AG09319 (cell line): ENCODE measurements around the gene C6orf132.

Source experiments
- DNase-seq: peaks from one replicate; pipeline ENCODE4 v3.0.0-alpha.2; 2010; ENCODE audit warnings: low read depth; ENCODE audit errors: extremely low read depth
- TF ChIP-seq, protein P1 (sequence below): IDR thresholded peaks from 2 replicates; pipeline ENCODE4 v1.5.1; 2011; ENCODE audit warnings: low read depth, mild to moderate bottlenecking, inconsistent platforms, low read length, moderate library complexity

Gene C6orf132

DNA sequence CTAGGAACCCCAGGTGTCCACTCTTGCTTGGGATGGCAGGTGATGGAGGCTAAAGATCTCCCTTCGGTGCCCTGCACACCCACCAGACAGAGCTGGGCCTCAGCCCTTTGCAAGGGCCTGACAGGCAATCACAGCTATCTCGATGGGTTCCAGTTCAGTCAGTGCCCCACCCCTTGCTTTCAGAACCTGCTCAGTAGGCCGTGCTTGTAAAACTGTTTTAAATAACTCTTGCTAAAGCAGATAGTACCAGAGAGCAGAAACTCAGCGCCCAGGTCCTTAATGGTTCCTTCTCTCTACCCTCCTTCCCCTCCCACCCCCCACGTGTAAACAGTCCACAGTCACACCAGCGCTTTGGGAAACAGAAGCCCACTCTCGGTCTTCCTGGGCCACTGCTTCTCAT, 39.2 kb downstream of the C6orf132 start:
- TF ChIP-seq, protein P1, sequence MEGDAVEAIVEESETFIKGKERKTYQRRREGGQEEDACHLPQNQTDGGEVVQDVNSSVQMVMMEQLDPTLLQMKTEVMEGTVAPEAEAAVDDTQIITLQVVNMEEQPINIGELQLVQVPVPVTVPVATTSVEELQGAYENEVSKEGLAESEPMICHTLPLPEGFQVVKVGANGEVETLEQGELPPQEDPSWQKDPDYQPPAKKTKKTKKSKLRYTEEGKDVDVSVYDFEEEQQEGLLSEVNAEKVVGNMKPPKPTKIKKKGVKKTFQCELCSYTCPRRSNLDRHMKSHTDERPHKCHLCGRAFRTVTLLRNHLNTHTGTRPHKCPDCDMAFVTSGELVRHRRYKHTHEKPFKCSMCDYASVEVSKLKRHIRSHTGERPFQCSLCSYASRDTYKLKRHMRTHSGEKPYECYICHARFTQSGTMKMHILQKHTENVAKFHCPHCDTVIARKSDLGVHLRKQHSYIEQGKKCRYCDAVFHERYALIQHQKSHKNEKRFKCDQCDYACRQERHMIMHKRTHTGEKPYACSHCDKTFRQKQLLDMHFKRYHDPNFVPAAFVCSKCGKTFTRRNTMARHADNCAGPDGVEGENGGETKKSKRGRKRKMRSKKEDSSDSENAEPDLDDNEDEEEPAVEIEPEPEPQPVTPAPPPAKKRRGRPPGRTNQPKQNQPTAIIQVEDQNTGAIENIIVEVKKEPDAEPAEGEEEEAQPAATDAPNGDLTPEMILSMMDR: no peak
- no peak for DNase-seq

DNA sequence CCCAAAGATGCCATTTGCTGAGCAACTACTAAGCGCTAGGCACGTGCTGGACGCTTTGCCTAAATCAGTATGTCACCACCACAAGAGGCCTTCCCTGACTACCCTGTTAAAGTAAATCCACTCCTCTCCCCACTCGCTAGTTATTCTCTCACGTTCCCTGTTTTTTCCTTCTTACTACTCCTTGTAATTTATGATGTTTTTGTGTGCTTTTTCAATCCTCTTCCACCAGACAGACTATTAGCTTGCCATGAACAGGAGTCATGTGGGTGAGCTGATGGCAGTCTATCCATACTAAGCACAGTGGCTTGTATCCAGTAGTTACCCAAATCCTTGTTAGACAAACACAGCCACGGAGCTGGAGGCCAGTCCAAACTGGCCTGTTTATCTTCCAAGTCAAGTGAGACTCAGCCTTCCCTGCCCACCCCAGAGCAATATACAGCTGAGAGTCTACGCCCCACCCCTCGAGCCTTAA, 41.2 kb downstream of the C6orf132 start:
- DNase-seq: no peak
- TF ChIP-seq, protein P1: no peak

DNA sequence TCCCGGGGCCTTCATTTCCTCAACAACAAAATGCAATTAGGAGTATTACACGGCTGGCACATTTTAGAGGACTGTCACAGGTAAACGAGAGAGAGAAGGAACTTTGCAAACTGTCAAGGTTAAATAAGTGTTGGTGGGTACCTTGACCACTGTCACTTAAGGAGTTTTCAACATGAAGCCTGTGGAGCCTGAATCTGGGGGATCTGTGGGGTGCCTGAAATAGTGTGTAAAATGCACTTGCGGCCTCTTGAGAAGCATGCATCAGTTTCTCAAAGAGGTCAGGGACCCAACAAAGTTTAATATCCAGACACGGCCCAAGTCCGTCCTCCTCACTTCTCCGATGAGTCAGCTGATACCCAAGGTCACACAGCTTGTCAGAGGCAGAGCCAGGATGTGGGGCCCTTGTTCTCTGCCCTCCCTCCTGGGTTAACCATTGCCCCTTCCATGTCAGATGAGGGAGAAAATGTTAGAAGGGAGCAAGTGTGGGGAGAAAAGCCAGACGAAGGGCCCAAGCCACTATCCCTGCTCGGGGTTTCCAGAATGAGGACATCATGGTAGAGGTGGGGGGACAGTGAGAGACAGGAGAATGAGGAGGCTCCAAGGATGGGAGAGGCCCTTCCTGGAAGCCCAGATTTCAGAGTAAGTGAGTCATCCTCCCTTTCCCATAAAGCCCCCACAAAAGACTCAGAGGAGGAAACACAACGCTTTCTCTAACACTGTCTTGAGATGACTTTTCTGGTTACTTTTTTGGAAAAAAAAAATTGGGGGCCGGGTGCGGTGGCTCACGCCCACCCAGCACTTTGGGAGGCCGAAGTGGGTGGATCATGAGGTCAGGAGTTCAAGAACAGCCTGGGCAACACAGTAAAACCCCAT, 42.2 kb downstream of the C6orf132 start:
- TF ChIP-seq, protein P1: no peak
- no peak for DNase-seq

DNA sequence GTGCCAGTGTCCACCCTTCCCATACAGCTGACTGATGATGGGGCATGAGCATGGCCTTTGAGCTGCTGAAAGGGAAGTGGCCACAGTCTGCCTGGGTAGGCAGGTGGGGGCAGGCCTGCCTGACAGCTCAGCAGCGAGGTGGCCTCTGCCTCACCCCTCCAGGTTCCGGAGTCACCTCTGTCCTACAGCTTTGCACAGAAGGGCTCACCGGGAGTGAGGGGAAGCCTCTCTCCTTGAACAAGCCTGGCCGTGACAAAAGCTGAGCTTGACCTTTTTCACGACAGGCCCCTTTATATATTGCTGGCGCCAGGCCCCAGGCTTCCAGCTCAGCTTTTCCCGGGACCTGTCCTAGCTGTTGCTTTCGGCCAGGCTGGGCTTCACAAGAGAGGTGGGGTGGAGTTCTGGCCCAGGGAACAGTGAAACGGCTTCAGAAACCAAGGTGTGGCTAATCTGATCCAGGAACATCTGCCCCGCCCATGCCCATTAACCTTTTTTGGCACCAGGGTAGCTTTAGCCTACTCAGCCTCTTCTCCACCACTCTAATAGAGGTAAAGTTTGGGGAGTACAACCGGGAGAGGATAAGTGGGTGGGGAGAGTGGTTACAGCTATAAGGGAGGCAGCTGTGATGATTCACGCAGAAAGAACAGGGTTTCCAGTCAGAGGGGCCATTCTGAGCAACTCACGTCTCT, 42.9 kb downstream of the C6orf132 start:
- no peak for DNase-seq
- TF ChIP-seq, protein P1: no peak

DNA sequence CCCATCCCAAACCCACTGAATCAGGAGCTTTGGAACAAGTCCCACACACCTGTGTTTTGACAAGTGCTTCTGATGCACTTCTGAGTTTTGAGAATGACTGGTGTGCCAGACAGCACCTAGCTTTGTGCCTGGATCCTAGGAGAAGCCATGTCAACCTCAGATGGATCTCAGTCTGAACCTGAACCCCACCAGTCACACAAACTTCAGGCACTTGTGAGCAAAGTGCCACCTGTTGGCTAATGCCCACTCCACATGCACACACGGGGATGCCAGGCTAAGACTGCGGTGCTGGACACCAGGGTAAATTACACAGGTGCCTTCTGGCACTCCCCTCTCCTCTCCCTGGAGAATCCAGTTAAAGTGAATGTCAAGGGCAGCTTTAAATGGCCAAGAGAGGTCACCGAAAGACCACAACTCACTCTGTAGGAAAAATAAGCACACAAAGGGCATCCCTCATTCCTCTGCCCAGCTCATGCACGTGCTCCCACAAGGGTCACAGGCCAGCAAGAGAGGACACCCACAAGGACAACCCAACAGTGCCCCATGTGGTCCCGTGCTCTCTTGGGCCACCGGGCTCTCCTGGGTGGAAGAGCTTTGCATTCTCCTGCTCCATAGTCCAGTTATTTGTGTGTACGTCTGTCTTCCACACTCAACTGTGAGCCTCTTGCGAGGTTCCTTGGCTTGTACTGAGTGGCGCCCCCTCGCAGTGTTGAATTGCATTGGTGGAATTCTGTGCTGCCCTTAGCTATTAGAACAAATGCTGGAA, 46.5 kb downstream of the C6orf132 start:
- TF ChIP-seq, protein P1: no peak
- DNase-seq: no peak

DNA sequence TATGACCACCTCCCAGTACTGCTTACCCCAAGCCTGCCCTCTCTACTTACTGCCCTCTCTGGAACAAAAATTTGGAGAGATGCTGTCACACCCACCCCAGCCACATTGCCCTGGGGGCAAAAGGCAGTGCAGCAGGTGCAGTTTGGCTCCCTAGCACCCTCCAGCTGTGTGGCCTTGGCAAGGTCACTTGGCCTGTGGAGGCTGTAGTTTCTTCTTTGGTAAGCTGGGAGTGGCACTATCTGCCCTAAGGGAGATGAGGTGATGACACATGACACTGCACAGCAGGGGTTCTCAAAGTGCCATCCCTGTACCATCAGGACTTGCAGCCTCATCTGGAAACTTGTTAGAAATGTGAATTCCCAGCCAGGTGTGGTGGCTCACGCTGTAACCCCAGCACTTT, 47.3 kb downstream of the C6orf132 start:
- TF ChIP-seq, protein P1: no peak
- no peak for DNase-seq
